GM19043 (cell line): Measurements from ENCODE around the gene CDKAL1.
A peak's percentile ranks its signal among the peaks of the same experiment; 100 is the strongest.
"Not testable (repeated sequence)": the region's sequence is repeated elsewhere in the genome, so short reads cannot be mapped to it uniquely, and the experiment has no call there.

Experiments used
- ATAC-seq: cut with Tn5 transposase; IDR thresholded peaks from one replicate; pipeline ENCODE4 v1.9.1; 2021; ENCODE audit warnings: low read depth; ENCODE audit not compliant: unreplicated experiment

CDKAL1 gene

DNA sequence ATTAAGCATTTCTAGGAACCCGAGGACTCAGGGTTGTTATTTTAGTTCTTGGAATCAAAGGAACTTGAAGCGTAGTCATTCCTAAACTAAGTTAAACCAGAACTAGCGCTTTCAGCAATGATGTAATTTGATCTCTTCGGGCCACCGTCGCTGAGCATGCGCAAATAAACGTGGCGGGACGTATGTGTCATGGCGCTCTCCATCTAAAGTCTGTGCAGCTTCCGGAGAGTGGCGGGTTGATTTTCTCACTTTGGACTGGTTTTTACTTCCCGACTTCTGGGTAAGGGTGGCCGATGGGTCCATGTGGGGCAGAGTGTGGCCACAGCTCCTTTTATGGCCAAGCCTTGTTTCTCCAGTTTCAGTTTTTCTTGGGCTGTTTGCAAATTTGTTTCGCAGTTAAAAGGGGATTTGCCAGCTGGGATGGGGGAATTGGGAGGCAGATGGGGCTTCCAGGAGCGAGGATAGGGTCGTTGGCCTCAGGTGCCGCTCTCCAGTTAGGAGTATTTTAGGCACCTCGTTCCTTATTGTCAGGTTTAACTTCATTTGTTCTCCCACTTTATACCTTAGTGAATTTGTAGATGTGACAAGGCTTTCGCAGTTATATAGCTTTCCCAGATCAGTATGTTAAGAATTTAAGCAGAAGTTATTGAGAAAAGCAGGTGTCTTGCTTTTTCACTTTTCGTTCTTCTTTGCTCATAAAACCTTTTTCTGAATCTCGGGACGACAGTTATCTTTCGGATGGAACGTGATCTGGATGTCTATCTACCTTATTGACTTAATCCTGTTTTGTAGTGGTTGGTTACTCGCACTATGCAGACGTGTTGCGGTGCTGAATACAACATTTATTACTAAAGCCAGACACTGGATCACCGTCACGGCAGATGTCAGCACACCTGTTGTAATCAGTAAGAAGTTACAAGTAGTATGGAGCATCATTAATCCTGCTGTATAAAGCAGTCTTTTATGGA is at the start of gene CDKAL1:
Gene CDKAL1, plus strand, starts transcription at position 163 of the 968 bp plus-strand sequence. CDS start 11,894 bp downstream, outside the sequence.
- ATAC-seq: peak; percentile 74

DNA sequence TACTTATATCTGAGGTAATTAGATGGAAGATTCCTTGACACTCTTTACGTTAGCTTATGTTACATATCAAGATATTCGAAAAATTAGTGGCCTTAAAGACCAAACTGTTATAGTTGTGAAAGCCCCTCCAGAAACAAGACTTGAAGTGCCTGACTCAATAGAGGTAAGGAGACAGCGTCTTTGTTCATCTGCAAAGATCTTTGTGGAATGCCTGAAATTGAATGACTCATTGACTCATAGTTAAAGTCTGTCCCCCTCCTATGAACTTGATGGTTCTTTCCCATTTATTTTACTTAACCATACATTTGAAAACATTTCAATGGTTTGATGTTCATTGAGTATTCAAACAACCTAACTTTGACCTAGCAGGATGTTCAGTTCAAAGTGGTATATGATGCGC is 47.6 kb upstream of the CDKAL1 start:
- ATAC-seq: no peak

DNA sequence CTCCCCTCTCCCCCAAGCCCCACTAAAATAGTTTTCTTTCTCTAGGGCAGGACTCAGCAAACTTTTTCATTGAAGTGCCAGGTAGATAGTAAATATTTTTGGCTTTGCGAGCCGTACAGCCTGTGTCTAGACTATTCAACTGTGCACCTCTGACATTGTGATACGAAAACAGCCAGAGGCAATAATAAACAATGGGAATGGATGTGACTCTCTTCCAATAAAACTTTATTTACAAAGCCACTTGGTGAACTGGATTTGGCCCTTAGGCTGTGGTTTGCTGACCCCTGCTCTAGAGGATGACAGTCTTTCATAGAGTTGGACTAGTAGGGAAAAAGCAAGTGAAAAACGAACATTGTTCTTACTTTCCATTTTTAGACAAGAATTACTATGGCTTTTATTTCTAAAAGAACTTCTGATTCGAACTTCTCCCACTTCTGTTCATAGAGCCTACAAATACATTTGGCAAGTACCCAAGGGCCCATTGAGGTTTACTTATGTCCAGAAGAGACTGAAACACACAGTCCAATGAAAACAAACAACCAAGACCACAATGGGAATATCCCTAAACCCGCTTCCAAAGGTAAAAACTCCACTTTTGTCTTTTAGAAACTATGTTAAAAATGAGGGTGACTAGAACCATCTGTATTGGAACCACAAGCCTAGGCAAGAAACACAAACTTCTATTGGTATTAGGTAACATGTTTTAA is 46.4 kb upstream of the CDKAL1 start:
- no peak for ATAC-seq

DNA sequence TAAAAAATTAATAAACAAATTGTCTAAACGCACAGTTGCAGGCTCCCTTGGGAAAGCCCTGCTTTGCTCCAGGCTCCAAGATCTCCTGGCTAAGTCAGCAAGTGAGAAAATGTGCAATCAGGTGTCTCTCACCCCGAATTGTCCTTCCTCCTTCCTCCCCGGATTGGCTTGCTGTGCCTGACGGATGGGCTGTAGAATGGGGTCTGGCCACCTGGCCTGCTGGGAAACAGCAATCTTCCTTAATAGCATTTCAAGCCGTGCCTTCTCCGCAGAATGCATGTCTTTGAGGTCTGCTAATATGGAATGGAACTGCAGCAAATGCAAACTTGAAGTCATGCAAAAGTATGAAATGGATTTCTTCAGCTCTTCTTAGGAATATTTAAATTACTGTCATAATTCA is 43.7 kb upstream of the CDKAL1 start:
- ATAC-seq: no peak

DNA sequence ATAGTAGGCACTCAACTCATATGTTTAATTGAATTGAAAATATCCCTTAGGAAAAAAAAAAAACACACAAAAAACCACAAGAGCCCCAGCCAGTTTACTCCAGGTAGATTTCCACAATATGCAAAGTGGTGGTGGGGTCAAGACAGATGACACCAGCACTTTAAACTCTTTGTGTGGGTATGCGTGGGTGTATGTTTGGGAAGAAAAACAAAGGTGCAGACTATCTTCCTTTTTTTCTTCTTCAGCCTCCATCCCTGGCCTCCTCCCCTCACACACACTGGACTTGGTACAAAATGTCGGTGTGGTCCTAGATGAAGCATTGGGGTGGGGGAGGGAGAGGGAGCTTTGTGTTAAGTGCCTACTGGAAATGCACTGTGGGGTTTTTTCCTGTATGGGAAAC is 42.2 kb upstream of the CDKAL1 start:
- no peak for ATAC-seq

- ATAC-seq: no peak
Observed at GRCh38 chr6:20497216-20498040, 36.8 kb upstream of the CDKAL1 start.

- no peak for ATAC-seq
Observed at GRCh38 chr6:20498041-20498385, 36.2 kb upstream of the CDKAL1 start.

DNA sequence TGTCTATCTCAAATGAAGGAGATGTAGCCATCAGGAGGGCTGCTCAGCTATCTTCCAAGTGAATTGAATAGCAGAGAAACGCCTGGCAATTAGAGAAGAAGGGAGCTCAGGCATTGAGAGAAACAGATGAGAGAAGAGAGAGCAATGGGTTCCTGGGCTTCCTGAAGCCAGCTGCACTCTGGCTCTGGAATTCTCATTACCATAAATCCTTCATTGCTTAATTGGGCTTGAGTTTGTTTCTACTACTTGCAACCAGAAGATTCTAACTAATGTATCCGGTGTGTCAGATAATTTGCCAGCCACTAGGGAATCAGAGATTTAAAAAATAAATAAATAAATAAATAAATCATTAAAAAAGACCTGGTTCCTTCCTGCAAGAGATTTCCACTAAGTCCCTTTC is 25.0 kb upstream of the CDKAL1 start:
- no peak for ATAC-seq

DNA sequence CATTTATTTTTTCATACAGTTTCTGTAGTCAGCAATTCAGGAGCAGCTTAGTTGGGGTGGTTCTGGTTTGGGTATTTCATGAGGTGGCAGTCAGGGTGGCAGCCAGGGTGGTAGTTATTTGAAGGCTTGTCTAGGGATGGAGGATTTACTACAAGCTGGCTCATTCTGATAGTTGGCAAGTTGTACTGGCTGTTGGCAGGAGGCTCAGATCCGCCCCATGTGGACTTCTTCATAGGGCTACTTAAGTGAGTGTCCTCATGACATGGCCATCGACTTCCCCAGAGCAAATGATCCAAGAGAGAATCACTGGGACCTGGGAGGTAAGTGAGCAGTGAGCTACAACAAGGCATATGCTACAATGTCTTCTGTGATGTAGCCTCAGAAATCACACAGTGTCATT is 22.4 kb upstream of the CDKAL1 start:
- ATAC-seq: no peak

DNA sequence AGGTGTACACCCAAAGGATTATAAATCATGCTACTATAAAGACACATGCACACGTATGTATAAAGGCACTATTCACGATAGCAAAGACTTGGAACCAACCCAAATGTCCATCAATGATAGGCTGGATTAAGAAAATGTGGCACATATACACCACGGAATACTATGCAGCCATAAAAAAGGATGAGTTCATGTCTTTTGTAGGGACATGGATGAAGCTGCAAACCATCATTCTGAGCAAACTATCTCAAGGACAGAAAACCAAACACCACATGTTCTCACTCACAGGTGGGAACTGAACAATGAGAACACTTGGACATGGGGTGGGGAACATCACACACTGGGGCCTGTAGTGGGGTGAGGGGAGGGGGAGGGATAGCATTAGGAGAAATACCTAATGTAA is 9.0 kb upstream of the CDKAL1 start:
- ATAC-seq: not testable (repeated sequence)

DNA sequence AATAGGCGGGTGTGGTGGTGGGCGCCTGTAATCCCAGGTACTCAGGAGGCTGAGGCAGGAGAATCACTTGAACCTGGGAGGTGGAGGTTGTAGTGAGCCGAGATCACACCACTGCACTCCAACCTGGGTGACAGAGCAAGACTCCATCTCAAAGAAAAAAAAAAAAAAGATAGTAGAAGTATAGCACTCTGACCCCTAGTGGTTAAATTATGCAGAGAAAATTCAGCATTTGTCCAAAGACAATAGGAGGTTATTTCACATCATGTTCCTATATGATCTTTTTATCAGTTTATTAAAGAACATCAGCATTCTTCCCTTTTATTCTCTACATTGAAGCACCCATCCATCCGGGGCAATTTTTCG is 5.2 kb upstream of the CDKAL1 start:
- ATAC-seq: peak; percentile 50

DNA sequence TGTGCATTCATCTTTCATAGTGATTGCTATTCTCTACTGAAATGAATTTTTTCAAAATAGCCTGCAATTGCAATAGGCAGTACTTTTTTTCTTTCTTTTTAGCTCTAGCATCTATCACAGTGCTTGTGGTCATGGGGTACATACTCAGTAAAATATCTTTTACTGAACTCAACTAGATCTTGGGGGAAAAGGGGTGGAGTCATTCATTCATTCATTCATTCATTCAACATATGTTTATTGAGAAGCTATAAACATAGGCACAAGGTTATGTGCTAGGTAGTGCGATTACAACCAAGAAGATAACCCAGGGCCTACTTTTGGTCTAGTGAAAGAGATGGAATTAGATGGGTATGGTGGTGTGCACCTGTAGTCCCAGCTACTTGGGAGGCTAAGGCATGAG is 1.4 kb upstream of the CDKAL1 start:
- ATAC-seq: no peak

GRCh38 chr6:20533746-20534294 is 437 bp upstream of the CDKAL1 start:
- peak; percentile 2 for ATAC-seq

- ATAC-seq: no peak
Observed at GRCh38 chr6:20538131-20538662, 3.9 kb downstream of the CDKAL1 start.

GRCh38 chr6:20538907-20539306 is 4.7 kb downstream of the CDKAL1 start:
- ATAC-seq: no peak

GRCh38 chr6:20539387-20539786 is 5.1 kb downstream of the CDKAL1 start:
- ATAC-seq: no peak

DNA sequence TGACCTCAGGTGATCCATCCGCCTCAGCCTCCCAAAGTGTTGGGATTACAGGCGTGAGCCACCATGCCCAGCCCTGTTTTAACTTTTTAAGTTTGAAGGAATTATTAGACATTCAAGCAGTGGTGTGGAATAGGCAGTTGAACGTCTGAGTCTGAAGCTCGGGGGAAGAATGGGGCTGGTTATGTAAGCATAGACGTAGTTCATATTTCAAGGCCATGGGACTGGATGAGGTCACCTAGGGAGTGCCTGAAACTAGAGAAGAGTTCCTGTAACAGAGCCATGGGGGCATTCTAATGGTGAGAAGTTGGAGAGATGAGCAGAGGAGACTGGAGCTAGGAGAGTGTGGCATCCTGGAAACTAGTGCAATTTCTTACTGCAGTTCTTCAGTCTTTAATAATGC is 6.4 kb downstream of the CDKAL1 start:
- ATAC-seq: no peak

DNA sequence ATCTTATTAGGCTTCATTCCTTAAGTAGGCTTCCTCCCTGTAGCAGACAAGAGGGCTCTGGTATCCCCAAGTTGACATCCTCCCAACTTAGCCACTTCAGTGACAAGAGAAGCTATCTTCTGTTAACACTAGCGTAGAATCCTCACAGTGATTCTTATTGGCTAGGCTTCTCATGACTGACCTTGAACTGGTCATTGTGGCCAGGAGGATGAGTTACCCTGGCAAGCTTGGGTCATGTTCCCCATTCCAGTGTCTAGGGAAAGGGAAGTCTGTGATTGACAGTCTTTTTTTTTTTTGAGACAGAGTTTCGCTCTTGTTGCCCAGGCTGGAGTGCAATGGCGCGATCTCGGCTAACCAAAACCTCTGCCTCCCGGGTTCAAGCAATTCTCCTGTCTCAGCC is 7.1 kb downstream of the CDKAL1 start:
- ATAC-seq: no peak

GRCh38 chr6:20542927-20543602 is 8.8 kb downstream of the CDKAL1 start:
- ATAC-seq: peak; percentile 99

DNA sequence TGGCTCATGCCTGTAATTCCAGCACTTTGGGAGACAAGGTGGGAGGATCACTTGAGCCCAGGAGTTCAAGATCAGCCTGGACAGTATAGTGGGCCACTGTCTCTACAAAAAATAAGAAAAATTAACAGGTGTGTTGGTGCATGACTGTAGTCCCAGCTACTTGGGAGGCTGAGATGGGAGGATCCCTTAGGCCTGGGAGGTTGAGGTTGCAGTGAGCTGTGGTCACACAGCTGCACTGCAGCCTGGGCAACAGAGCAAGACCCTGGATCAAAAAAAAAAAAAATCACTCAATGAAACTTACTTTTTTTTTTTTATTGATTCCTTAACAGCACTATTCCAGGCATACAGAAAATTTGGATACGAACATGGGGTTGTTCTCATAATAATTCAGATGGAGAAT is 14.0 kb downstream of the CDKAL1 start:
- no peak for ATAC-seq
